Activated CD8-positive, alpha-beta memory T cell treated with anti-CD3 and anti-CD28 coated beads, Interleukin-2, amount 50 U/mL, for 4 hours (primary cell): ENCODE results near the gene B4GALT3.

ENCODE experiments used
- DNase-seq: peaks from one replicate; pipeline ENCODE4 v3.0.0-alpha.2; 2020

B4GALT3 gene

GRCh38 chr1:161160671-161161145 is 16.6 kb downstream of the B4GALT3 start:
- no peak for DNase-seq

- no peak for DNase-seq
Measured at GRCh38 chr1:161159913-161160243, 17.4 kb downstream of the B4GALT3 start.

- peak; percentile 90 for DNase-seq
Measured at GRCh38 chr1:161159087-161159912, 18.0 kb downstream of the B4GALT3 start, which contains the start of gene USP21. Gene USP21 (plus strand): TSS chr1:161159500. CDS start chr1:161160641, 1,141 bp downstream.

GRCh38 chr1:161158316-161159010 is 18.8 kb downstream of the B4GALT3 start:
- DNase-seq = no peak

GRCh38 chr1:161157867-161158266 is 19.4 kb downstream of the B4GALT3 start:
- no peak for DNase-seq

- peak; percentile 75 for DNase-seq
Measured at GRCh38 chr1:161153682-161154337, 23.5 kb downstream of the B4GALT3 start, which contains the start of gene UFC1. Gene UFC1 (plus strand): TSS chr1:161153978. CDS start chr1:161153998, 20 bp downstream.

GRCh38 chr1:161153176-161153575 is 24.1 kb downstream of the B4GALT3 start:
- DNase-seq = no peak

- DNase-seq = no peak
Measured at GRCh38 chr1:161145832-161146231, 31.5 kb downstream of the B4GALT3 start.

- DNase-seq = no peak
Measured at GRCh38 chr1:161140755-161141400, 36.4 kb downstream of the B4GALT3 start.

GRCh38 chr1:161139766-161140165 is 37.5 kb downstream of the B4GALT3 start:
- DNase-seq = peak; percentile 45

- no peak for DNase-seq
Measured at GRCh38 chr1:161138431-161138830, 38.9 kb downstream of the B4GALT3 start.

GRCh38 chr1:161137881-161138280 is 39.4 kb downstream of the B4GALT3 start:
- DNase-seq = no peak

- no peak for DNase-seq
Measured at GRCh38 chr1:161133220-161133740, 44.0 kb downstream of the B4GALT3 start.

- DNase-seq = peak; percentile 87
Measured at GRCh38 chr1:161132410-161133219, 44.7 kb downstream of the B4GALT3 start, which contains the start of gene DEDD. Gene DEDD (minus strand): TSS chr1:161132667. CDS start chr1:161124462, 8,205 bp downstream.

GRCh38 chr1:161131523-161132409 is 45.5 kb downstream of the B4GALT3 start:
- DNase-seq = no peak

- no peak for DNase-seq
Measured at GRCh38 chr1:161130266-161130665, 47.0 kb downstream of the B4GALT3 start.

GRCh38 chr1:161128591-161129420 is 48.5 kb downstream of the B4GALT3 start:
- no peak for DNase-seq

GRCh38 chr1:161127649-161128048 is 49.7 kb downstream of the B4GALT3 start:
- no peak for DNase-seq

- DNase-seq = no peak
Measured at GRCh38 chr1:161122967-161123366, 54.3 kb downstream of the B4GALT3 start.

- DNase-seq = no peak
Measured at GRCh38 chr1:161121834-161122233, 55.5 kb downstream of the B4GALT3 start.
